Measurements from ENCODE around the gene CLEC4M.
A peak's percentile ranks its signal among the peaks of the same experiment; 100 is the strongest.
"Not testable (repeated sequence)": the region's sequence is repeated elsewhere in the genome, so short reads cannot be mapped to it uniquely, and the experiment has no call there.

Gene CLEC4M

GRCh38 chr19:7742991-7743390 is 20.1 kb upstream of the CLEC4M start:
- DNase-seq, result no peak

GRCh38 chr19:7743425-7743841 is 19.6 kb upstream of the CLEC4M start:
- no peak for DNase-seq

- DNase-seq, result no peak
Observed at GRCh38 chr19:7744199-7744786, 18.8 kb upstream of the CLEC4M start.

- DNase-seq, result no peak
Observed at GRCh38 chr19:7744871-7745650, 18.0 kb upstream of the CLEC4M start.

GRCh38 chr19:7746306-7746705 is 16.7 kb upstream of the CLEC4M start:
- DNase-seq, result not testable (repeated sequence)

- no peak for DNase-seq
Observed at GRCh38 chr19:7746903-7747884, 15.8 kb upstream of the CLEC4M start, which contains the start of gene CD209. Gene CD209 (minus strand): TSS chr19:7747534. CDS start chr19:7747511, 23 bp downstream.

GRCh38 chr19:7748171-7748570 is 14.9 kb upstream of the CLEC4M start:
- no peak for DNase-seq

GRCh38 chr19:7748756-7749155 is 14.3 kb upstream of the CLEC4M start:
- no peak for DNase-seq

- peak; percentile 31 for DNase-seq
Observed at GRCh38 chr19:7751157-7751783, 11.8 kb upstream of the CLEC4M start.

- DNase-seq, result no peak
Observed at GRCh38 chr19:7756258-7756657, 6.8 kb upstream of the CLEC4M start.

- DNase-seq, result no peak
Observed at GRCh38 chr19:7757358-7757757, 5.7 kb upstream of the CLEC4M start.

- DNase-seq, result no peak
Observed at GRCh38 chr19:7759156-7759555, 3.9 kb upstream of the CLEC4M start.

- no peak for DNase-seq
Observed at GRCh38 chr19:7763696-7764095, 653 bp downstream of the CLEC4M start.

GRCh38 chr19:7764157-7764556 is 1.1 kb downstream of the CLEC4M start:
- not testable (repeated sequence) for DNase-seq

- DNase-seq, result not testable (repeated sequence)
Observed at GRCh38 chr19:7765043-7765442, 2.0 kb downstream of the CLEC4M start.

GRCh38 chr19:7766535-7766934 is 3.5 kb downstream of the CLEC4M start:
- DNase-seq, result no peak

GRCh38 chr19:7767487-7767886 is 4.4 kb downstream of the CLEC4M start:
- DNase-seq, result no peak

- DNase-seq, result no peak
Observed at GRCh38 chr19:7769171-7769570, 6.1 kb downstream of the CLEC4M start.

GRCh38 chr19:7771072-7771471 is 8.0 kb downstream of the CLEC4M start:
- DNase-seq, result no peak

- peak; percentile 40 for DNase-seq
Observed at GRCh38 chr19:7772752-7773291, 9.8 kb downstream of the CLEC4M start.

GRCh38 chr19:7773841-7774240 is 10.8 kb downstream of the CLEC4M start:
- no peak for DNase-seq

GRCh38 chr19:7775761-7776160 is 12.7 kb downstream of the CLEC4M start:
- no peak for DNase-seq

Measured in CD4-positive, alpha-beta T cell treated with Interleukin-21 for 1 hour (primary cell).